IPS-18a (cell line): ENCODE measurements around the gene MYBBP1A.

Experiments
- H3K27ac ChIP-seq: one replicate; pipeline ENCODE4 v1.5.1; 2013; ENCODE audit warnings: low read length
- H3K27me3 ChIP-seq: one replicate; pipeline ENCODE4 v1.6.1; 2013; ENCODE audit warnings: mild to moderate bottlenecking, low read length; ENCODE audit not compliant: control insufficient read depth, insufficient read depth
- H3K36me3 ChIP-seq: one replicate; pipeline ENCODE4 v1.6.1; 2013; ENCODE audit warnings: low read depth, low read length; ENCODE audit not compliant: control insufficient read depth
- H3K4me1 ChIP-seq: one replicate; pipeline ENCODE4 v1.6.1; 2013; ENCODE audit warnings: low read depth, low read length; ENCODE audit not compliant: control insufficient read depth
- H3K4me3 ChIP-seq: one replicate; pipeline ENCODE4 v1.5.1; 2013; ENCODE audit warnings: low read length
- H3K9ac ChIP-seq: one replicate; pipeline ENCODE4 v1.6.1; 2013; ENCODE audit warnings: mild to moderate bottlenecking, low read length, moderate library complexity
- H3K9me3 ChIP-seq: one replicate; pipeline ENCODE4 v1.6.1; 2013; ENCODE audit warnings: low read depth, low read length; ENCODE audit not compliant: control insufficient read depth

The MYBBP1A gene

DNA sequence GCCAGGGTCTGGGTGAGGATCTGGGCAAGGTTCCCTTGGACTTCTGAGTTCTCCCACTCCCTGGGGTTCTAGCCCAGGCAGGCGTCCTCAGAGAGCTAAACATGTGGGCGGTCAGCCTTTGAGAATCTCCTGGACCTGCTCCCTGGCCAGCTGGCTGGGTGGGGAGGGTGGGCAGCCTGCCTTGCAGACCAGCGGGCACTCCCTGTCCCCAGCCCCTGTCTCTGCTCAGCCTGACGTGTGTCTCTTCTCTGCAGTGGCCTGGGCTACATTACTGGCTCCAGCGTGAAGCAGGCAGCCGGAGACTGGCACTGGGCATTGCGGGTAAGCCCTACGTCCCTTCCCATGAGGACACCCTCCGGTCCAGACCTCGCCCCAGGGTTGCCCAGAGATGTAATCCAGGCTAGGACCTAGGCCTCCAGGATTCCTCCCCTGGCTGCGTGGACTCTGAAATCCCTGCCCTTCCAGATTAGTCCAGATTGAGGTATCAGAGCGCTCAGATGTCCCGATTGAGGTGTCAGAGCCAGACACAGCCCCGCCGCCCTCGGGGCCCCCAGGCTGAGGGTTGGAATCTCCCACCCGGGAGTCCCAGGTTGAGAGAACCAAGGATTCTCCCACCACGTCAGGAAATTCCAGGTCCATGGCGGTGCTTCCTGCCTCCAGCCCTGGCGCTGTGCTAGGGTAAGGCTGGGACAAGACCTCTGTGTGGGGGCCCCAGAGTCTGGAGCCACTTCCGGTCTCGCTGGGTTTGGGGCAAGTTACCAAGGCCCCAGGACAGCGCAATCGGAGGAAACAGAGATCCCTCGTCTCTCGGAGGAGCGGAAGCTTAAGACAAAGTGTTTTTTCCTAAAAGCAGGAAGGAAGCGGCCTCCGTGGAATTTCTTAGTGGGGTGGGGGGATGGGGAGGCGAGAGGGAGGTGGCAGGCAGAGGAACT is 24.1 kb downstream of the MYBBP1A start:
- H3K4me1 ChIP-seq: no peaks in the 10 kb centered on the region
- no peaks in the 10 kb centered on the region for H3K9me3 ChIP-seq
- H3K27ac ChIP-seq: no peak overlapping the region
- H3K36me3 ChIP-seq: no peaks in the 10 kb centered on the region
- H3K9ac ChIP-seq: no peak overlapping the region
- H3K27me3 ChIP-seq: peaks cover 91% of the 10 kb centered on the region
- H3K4me3 ChIP-seq: no peak overlapping the region

DNA sequence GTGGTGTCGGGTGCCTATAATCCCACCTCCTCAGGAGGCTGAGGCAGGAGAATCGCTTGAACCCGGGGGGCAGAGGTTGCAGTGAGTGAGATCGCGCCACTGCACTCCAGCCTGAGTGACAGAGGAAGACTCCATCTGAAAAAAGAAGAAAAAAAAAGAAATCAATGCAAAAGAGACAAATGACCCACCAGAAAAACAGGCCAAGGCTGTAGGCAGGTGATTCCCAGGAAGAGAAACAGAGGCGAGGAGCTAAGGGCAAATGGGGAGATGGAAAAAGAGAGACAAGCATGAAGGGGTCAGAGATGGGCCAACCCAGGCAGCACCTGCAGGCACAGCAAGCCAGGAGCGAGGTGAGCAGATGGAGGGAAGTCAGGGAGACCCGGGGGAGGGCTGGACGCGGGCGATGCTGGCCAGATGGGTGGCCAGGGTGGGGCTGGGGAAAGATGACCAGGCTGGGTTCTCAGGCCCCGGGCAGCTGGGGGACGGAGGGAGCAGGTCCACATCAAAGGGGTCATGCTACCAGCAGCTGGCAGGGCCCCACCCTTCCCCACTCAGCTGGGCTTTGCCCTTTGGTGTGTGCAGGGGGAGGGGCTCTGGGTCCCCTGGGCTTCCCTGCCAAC is 25.5 kb downstream of the MYBBP1A start:
- H3K4me3 ChIP-seq: no peak overlapping the region
- no peak overlapping the region for H3K9ac ChIP-seq
- no peaks in the 10 kb centered on the region for H3K4me1 ChIP-seq
- H3K27ac ChIP-seq: no peak overlapping the region
- no peaks in the 10 kb centered on the region for H3K9me3 ChIP-seq
- H3K36me3 ChIP-seq: no peaks in the 10 kb centered on the region
- peaks cover 99% of the 10 kb centered on the region for H3K27me3 ChIP-seq

DNA sequence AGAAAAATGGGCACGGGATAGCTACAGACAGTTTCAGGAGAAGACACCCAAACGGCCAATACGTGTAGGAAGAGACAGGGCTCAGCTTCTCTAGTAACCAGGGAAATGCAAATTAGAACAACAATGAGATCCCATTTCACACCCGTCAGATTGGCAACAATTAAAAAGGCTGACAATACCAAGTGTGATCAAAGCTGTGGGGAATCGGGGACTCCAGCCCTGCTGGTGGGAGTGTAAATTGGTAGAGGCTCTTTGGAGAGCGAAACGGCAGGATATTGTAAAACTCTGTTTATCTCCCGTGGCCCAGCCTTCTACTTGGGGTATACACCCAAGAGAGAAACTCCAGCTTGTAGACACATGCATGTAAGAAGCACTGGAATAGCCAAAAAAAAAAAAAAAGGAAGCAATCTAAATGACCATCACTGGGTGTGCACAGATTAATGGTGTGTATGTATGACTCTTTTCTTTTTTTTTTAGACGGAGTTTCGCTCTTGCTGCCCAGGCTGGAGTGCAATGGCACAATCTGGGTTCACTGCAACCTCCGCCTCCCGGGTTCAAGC is 27.5 kb downstream of the MYBBP1A start:
- Histone ChIP-seq H3K9ac (no peak overlapping the region), H3K27me3 (peaks cover 92% of the 10 kb centered on the region), H3K36me3 (no peaks in the 10 kb centered on the region), H3K9me3 (no peaks in the 10 kb centered on the region), H3K4me1 (no peaks in the 10 kb centered on the region), H3K27ac (no peak overlapping the region), H3K4me3 (no peak overlapping the region)

DNA sequence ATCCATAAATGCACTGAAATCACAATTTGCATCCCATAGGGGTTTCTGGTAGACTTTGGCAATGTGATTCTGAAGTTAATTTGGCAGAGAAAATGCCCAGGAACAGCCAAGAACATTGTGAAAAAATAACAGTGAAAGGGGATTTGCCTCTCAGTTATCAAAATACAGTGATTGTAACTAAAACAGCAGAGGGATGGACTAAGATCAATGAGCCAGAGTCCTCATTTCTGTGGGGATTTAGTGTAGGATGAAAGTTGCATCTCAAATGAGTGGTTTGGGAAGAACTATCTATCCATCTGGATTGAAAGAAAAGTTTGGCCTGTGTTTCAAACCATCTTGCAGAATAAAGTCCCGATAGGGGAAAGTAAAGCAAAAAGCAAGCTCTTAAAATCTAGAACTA is 28.1 kb downstream of the MYBBP1A start:
- no peaks in the 10 kb centered on the region for H3K4me1 ChIP-seq

DNA sequence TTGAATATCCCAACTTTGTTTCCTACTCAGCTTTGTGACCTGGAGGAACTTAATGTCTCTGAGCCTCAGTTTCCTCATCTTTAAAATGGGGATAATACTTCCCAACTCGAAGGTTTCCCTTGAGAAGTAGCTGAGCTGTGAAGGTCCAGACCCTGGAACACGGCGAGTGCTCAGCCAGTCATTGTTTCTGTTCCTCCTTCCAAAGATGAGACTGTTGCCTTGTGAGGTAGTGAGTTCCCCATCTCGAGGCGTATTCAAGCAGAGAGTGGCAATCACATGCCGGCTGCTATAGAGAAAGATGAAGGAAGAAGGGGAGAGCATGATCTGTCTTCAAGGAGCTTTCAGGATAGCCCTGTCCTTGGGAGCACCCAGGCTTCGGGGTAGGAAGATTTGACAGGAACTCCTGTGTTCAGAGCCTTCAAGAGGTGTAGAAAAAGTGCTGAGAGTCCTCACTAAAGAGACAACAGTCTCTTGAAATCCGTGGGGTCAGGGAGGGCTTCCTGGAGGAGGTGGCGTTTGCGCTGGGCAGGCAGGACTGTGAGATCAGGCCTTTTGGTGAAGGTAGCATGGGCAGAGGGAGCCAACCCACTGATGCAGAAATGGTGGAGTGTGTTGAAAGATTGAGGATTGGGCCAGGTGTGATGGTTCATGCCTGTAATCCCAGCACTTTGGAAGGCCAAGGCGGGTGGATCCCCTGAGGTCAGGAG is 29.3 kb downstream of the MYBBP1A start:
- H3K4me1 ChIP-seq: no peaks in the 10 kb centered on the region
- peaks cover 78% of the 10 kb centered on the region for H3K27me3 ChIP-seq
- H3K9me3 ChIP-seq: no peaks in the 10 kb centered on the region
- H3K36me3 ChIP-seq: no peaks in the 10 kb centered on the region
- H3K27ac ChIP-seq: no peak overlapping the region
- H3K9ac ChIP-seq: no peak overlapping the region
- H3K4me3 ChIP-seq: no peak overlapping the region

More for the DNA sequence above, 28.1 kb downstream of the MYBBP1A start:
- Histone ChIP-seq H3K27ac (no peak overlapping the region), H3K9me3 (no peaks in the 10 kb centered on the region), H3K36me3 (no peaks in the 10 kb centered on the region), H3K4me3 (no peak overlapping the region), H3K9ac (no peak overlapping the region), H3K27me3 (peaks cover 91% of the 10 kb centered on the region)

DNA sequence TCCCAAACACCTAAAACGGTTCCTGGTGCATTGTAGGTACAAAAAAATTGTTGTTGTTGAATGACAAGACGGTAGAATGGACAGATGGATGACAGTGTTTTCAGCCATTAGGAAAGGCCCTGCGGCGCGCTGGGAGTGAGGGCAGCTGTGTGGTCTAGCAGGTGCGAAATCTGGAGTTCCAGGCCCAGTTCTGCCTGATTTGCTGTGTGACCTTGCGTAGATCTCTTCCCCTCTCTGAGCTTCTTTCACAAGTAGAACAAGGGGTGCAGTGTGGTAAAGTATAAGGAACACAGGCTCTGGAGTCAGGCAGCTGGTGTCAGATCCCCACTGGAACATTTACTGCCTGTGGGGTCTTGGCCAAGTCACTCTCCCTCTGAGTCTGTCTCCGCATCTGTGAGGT is 31.2 kb downstream of the MYBBP1A start:
- H3K9me3 ChIP-seq: no peaks in the 10 kb centered on the region
- peaks cover 59% of the 10 kb centered on the region for H3K27me3 ChIP-seq
- no peak overlapping the region for H3K4me3 ChIP-seq
- no peak overlapping the region for H3K27ac ChIP-seq
- H3K4me1 ChIP-seq: no peaks in the 10 kb centered on the region
- no peaks in the 10 kb centered on the region for H3K36me3 ChIP-seq
- H3K9ac ChIP-seq: no peak overlapping the region

DNA sequence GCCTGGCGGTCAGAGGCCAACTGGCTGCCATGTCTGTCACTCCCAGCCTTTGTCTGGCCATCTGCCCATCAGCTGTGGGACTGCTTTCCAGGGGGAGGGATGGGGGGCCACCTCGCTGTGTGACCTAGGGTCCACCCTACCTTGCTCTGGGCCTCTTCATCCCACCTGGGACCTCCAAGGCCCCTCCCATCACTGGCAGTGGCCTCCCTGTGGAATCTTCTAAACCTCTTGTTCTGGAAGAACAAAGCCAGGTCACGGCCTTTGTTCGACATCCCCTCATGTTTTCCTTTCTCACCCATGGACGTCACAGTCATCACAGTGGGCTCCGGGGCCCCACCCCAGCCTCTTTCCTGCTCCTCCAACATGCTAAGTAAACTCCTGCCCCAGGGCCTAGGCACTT is 32.5 kb downstream of the MYBBP1A start:
- Histone ChIP-seq H3K4me1 (no peaks in the 10 kb centered on the region), H3K9me3 (no peaks in the 10 kb centered on the region), H3K36me3 (no peaks in the 10 kb centered on the region), H3K9ac (no peak overlapping the region), H3K27me3 (peaks cover 47% of the 10 kb centered on the region), H3K27ac (no peak overlapping the region), H3K4me3 (no peak overlapping the region)

DNA sequence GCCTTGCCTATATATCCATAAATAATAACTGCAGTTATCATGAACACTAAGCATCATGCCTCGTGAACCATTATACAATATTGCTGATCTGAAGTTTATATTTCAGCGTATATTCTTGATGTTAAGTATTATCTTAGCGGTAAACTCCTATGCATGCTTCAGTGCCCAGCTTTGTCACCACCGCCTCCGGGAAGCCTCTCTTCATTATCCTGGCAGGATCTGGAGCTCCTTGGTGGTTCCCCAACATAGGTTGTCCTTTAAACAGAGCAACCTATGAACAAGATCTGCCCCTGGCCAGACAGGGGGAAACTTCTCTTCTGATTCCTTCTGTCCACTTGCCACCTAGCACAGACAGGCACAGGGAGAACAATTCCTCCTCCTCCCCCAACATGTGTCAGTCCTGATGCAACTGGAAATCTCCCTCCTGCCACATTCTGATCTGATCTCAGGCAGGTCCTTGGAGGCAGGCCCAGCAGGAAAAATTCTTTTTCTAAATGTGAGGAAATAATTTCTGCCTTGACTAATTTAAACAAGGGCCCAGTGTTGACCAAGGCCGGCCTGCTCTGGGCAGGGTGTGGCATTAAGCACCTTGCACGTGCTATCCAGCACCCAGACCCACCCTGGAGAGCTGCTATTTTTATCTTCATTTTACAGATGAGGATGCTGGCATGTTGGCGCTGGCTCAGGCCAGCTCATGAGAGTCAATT is 34.1 kb downstream of the MYBBP1A start:
- no peak overlapping the region for H3K27ac ChIP-seq
- no peaks in the 10 kb centered on the region for H3K4me1 ChIP-seq
- H3K9ac ChIP-seq: no peak overlapping the region
- H3K9me3 ChIP-seq: no peaks in the 10 kb centered on the region
- H3K4me3 ChIP-seq: no peak overlapping the region
- no peaks in the 10 kb centered on the region for H3K36me3 ChIP-seq
- H3K27me3 ChIP-seq: peaks cover 31% of the 10 kb centered on the region

DNA sequence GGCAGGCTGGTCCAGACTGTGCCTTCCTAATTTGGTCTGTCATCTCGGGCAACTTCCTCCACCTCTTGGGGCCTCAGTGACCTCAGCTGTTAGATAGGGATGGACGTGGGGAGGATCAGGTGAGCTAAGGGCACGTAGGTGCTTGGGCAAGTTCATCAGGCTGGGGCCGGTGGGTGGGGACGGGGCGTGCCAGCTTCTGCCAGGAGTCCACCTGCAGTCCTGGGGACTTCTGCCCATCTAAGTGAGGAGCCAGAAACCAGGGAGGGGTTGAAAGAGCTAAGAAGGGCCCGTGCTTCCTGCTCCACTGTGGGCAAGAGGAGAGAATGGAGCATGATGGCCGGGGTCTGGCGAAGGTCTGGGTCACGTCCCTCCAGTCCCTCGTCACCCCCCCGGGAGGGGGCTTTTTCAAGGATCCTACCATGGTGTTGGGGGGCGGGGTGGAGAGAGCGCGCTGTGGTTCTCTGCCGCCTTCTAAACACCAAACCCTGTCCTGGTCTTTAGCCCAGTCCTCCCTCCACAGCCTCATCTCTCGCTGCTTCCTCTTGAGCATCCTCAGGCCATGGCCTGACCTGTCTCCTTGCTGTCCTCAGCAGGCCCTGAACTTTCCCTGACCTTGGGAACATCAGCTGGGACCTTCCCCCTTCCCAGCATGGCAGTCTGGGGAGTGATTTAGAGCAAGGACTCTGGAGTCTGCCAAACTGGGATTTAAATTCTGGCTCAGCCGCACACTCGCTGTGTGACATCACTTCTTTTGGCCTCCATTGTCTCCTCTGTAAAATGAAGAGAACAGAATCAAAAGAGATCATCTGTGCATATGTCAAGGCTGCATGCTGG is 34.9 kb downstream of the MYBBP1A start:
- H3K9me3 ChIP-seq: no peaks in the 10 kb centered on the region
- H3K27me3 ChIP-seq: peaks cover 23% of the 10 kb centered on the region
- H3K4me3 ChIP-seq: no peak overlapping the region
- H3K4me1 ChIP-seq: no peaks in the 10 kb centered on the region
- H3K36me3 ChIP-seq: no peaks in the 10 kb centered on the region
- H3K9ac ChIP-seq: no peak overlapping the region
- H3K27ac ChIP-seq: no peak overlapping the region

DNA sequence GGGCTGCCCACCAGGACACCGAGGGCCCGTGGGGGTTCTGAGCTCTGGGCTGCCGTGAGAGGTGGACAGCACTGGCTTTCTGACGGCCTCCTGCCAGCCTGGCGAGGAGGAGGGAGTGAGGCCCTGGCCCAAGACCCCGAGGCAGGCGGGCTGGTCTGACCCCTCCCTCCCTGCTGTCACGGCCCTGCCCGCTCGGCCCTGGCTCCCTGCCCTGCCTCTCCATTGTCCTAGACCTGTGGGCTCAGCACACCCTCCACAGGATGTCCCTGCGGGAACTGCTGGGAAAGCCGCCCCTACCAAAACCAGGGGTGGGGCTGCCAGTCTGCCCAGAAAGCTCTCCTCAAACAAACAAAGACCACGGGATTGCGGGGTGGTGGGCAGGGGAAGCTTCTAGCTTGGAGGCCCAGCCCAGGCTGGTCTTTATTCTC is 35.8 kb downstream of the MYBBP1A start:
- no peak overlapping the region for H3K4me3 ChIP-seq
- H3K9ac ChIP-seq: no peak overlapping the region
- H3K4me1 ChIP-seq: no peaks in the 10 kb centered on the region
- peaks cover 15% of the 10 kb centered on the region for H3K27me3 ChIP-seq
- no peak overlapping the region for H3K27ac ChIP-seq
- no peaks in the 10 kb centered on the region for H3K36me3 ChIP-seq
- no peaks in the 10 kb centered on the region for H3K9me3 ChIP-seq
